ENCODE measurements around the gene KRTCAP3. TPM values are rescaled to one million over a fixed set of nuclear protein-coding genes. Genes with fewer than 3 reads are reported as not detected.

KRTCAP3 gene
- total RNA-seq (0.33 TPM in 1 of 2 replicates, not detected in the other), polyA plus RNA-seq (0.12 and 0.22 TPM in 2 replicates), polyA minus RNA-seq (ENCODE audit: low replicate concordance) (not detected in 2 replicates)
- 0.44 and 0.45 TPM in 2 replicates for polyA plus RNA-seq (2012)

GRCh38 chr2:27441958-27442919 is at the start of gene KRTCAP3:
TSS of gene KRTCAP3 (plus strand) at chr2:27442381. CDS start at chr2:27442413, 32 bp downstream.
- Histone ChIP-seq H3K4me3 (replicated peaks in 1 of 4; ENCODE audit: control extremely low read depth in 1 of 4, insufficient read depth in 1 of 4, low read depth in 3 of 4, low read length in 4 of 4) (no peak within 1 kb of the TSS), H3K9me3 (ENCODE audit: control insufficient read depth, insufficient read depth, low read depth, low read length) (no peaks in the 10 kb centered on the region), H3K4me2 (ENCODE audit: extremely low read depth, insufficient read depth, low read length) (no peak within 1 kb of the TSS), H3K4me1 (ENCODE audit: control insufficient read depth, extremely low read depth, insufficient read depth, low read length) (no peaks in the 10 kb centered on the region), H2AFZ (ENCODE audit: low read length) (no peak within 1 kb of the TSS), H3K36me3 (ENCODE audit: control insufficient read depth, insufficient read depth, low read length) (peaks cover 22% of the 10 kb centered on the region), H3K79me2 (ENCODE audit: control insufficient read depth, insufficient read depth, low read length) (no peaks in the 10 kb centered on the region), H4K20me1 (ENCODE audit: control insufficient read depth, extremely low read depth, insufficient read depth, low read length) (no peaks in the 10 kb centered on the region), H3K27ac (ENCODE audit: insufficient read depth, low read length) (no peak within 1 kb of the TSS), H3K27me3 (ENCODE audit: control insufficient read depth, insufficient read depth, low read length) (no peaks in the 10 kb centered on the region), H3K9ac (ENCODE audit: insufficient read depth, low read length) (no peak within 1 kb of the TSS)
- no peak for DNase-seq (ENCODE audit: low read depth in 2 of 2)
- TF ChIP-seq CTCF (conservative IDR thresholded peaks at IDR 0.05 in 1 of 2, IDR thresholded peaks at IDR 0.05 in 1 of 2; ENCODE audit: low read depth in 1 of 2, low read length in 2 of 2), result no peak
- no peak for TF ChIP-seq EZH2 (IDR thresholded peaks at IDR 0.05; ENCODE audit: low read length, missing control alignments)

- no peak for DNase-seq (ENCODE audit: low read depth in 2 of 2)
- no peak overlapping the region for H3K4me2 ChIP-seq (ENCODE audit: extremely low read depth, insufficient read depth, low read length)
- no peak overlapping the region for H3K9ac ChIP-seq (ENCODE audit: insufficient read depth, low read length)
- no peak overlapping the region for H2AFZ ChIP-seq (ENCODE audit: low read length)
- no peaks in the 10 kb centered on the region for H3K4me1 ChIP-seq (ENCODE audit: control insufficient read depth, extremely low read depth, insufficient read depth, low read length)
- H4K20me1 ChIP-seq (ENCODE audit: control insufficient read depth, extremely low read depth, insufficient read depth, low read length), result no peaks in the 10 kb centered on the region
- no peaks in the 10 kb centered on the region for H3K27me3 ChIP-seq (ENCODE audit: control insufficient read depth, insufficient read depth, low read length)
- H3K4me3 ChIP-seq (replicated peaks in 1 of 4; ENCODE audit: control extremely low read depth in 1 of 4, insufficient read depth in 1 of 4, low read depth in 3 of 4, low read length in 4 of 4), result no peak overlapping the region
- H3K36me3 ChIP-seq (ENCODE audit: control insufficient read depth, insufficient read depth, low read length), result no peaks in the 10 kb centered on the region
- TF ChIP-seq EZH2 (IDR thresholded peaks at IDR 0.05; ENCODE audit: low read length, missing control alignments), result no peak
- TF ChIP-seq CTCF (conservative IDR thresholded peaks at IDR 0.05 in 1 of 2, IDR thresholded peaks at IDR 0.05 in 1 of 2; ENCODE audit: low read depth in 1 of 2, low read length in 2 of 2), result no peak
- H3K79me2 ChIP-seq (ENCODE audit: control insufficient read depth, insufficient read depth, low read length), result peaks cover 75% of the 10 kb centered on the region
- no peaks in the 10 kb centered on the region for H3K9me3 ChIP-seq (ENCODE audit: control insufficient read depth, insufficient read depth, low read depth, low read length)
- H3K27ac ChIP-seq (ENCODE audit: insufficient read depth, low read length), result no peak overlapping the region
Observed at GRCh38 chr2:27393225-27393624, 49.0 kb upstream of the KRTCAP3 start.

GRCh38 chr2:27398962-27399361 is 43.2 kb upstream of the KRTCAP3 start:
- Histone ChIP-seq H3K4me2 (ENCODE audit: extremely low read depth, insufficient read depth, low read length) (no peak overlapping the region), H4K20me1 (ENCODE audit: control insufficient read depth, extremely low read depth, insufficient read depth, low read length) (no peaks in the 10 kb centered on the region), H3K4me1 (ENCODE audit: control insufficient read depth, extremely low read depth, insufficient read depth, low read length) (peaks cover 2% of the 10 kb centered on the region), H3K79me2 (ENCODE audit: control insufficient read depth, insufficient read depth, low read length) (peaks cover 89% of the 10 kb centered on the region), H3K9ac (ENCODE audit: insufficient read depth, low read length) (no peak overlapping the region), H3K4me3 (replicated peaks in 1 of 4; ENCODE audit: control extremely low read depth in 1 of 4, insufficient read depth in 1 of 4, low read depth in 3 of 4, low read length in 4 of 4) (no peak overlapping the region), H2AFZ (ENCODE audit: low read length) (no peak overlapping the region), H3K27ac (ENCODE audit: insufficient read depth, low read length) (no peak overlapping the region), H3K36me3 (ENCODE audit: control insufficient read depth, insufficient read depth, low read length) (no peaks in the 10 kb centered on the region), H3K27me3 (ENCODE audit: control insufficient read depth, insufficient read depth, low read length) (no peaks in the 10 kb centered on the region), H3K9me3 (ENCODE audit: control insufficient read depth, insufficient read depth, low read depth, low read length) (no peaks in the 10 kb centered on the region)
- TF ChIP-seq CTCF (conservative IDR thresholded peaks at IDR 0.05 in 1 of 2, IDR thresholded peaks at IDR 0.05 in 1 of 2; ENCODE audit: low read depth in 1 of 2, low read length in 2 of 2) (no peak), EZH2 (IDR thresholded peaks at IDR 0.05; ENCODE audit: low read length, missing control alignments) (no peak)
- no peak for DNase-seq (ENCODE audit: low read depth in 2 of 2)

Data from fibroblast of lung (primary cell).